Right cardiac atrium (tissue), 5 donors: Measurements from ENCODE around the gene VAPA. TPM values are rescaled to one million over a fixed set of nuclear protein-coding genes. Genes with fewer than 3 reads are reported as not detected.

Experiments
- ATAC-seq, 2 donors: fragments of 200-7000 bp; cut with Tn5 transposase; one replicate each; pipeline versions ENCODE4 v1.8.0 to v1.9.1; 2020; ENCODE audit warnings: moderate library complexity in 2 of 2, mild to moderate bottlenecking in 1 of 2
- DNase-seq, 3 donors: peaks; one replicate each; pipeline ENCODE4 v3.0.0-alpha.2; 2020
- H3K27ac ChIP-seq: one replicate; pipeline ENCODE4 v1.5.1; 2013; ENCODE audit warnings: mild to moderate bottlenecking, low read length, control low read depth, moderate library complexity
- H3K27me3 ChIP-seq: one replicate; pipeline ENCODE4 v1.6.1; 2013; ENCODE audit not compliant: control insufficient read depth, insufficient read depth
- H3K4me1 ChIP-seq: one replicate; pipeline ENCODE4 v1.6.1; 2013; ENCODE audit warnings: low read length; ENCODE audit not compliant: control insufficient read depth, insufficient read depth
- H3K4me3 ChIP-seq: one replicate; pipeline ENCODE4 v1.5.1; 2013; ENCODE audit warnings: low read length, control low read depth
- H3K9me3 ChIP-seq: one replicate; pipeline ENCODE4 v1.6.1; 2013; ENCODE audit warnings: low read length; ENCODE audit not compliant: control insufficient read depth
- WGBS: extraction: QIAGEN DNeasy Blood & Tissue Kit; methylation state at CpG from one replicate; pipeline ENCODE4 v1.1.7; 2013; 5-methylcytosine and 5-hydroxymethylcytosine counted together
- intact Hi-C, 4 donors: fragments of 100-400 bp; cut with DNase I; formaldehyde crosslinking; loops; one replicate each; pipeline versions ENCODE4 v1.11.0 to v1.14.0; 2022 to 2023
- polyA plus RNA-seq: library from polyadenylated mRNA; stranded (reverse); fragments of 200-250 nt; gene quantifications from one replicate; pipeline ENCODE4 v1.2.3, GENCODE V29; 2013
- total RNA-seq, 4 donors: library from RNA; stranded (reverse); fragmentation: NEBNext Ultra II Directional; extraction: Animal tissue kit (Norgen Biotek cat#: 25700); gene quantifications; one replicate each; pipeline ENCODE4 v1.2.1, GENCODE V29; 2021
- donor health status: healthy with polysubstance abuse.
- donor health status: DM: no; HTN: yes; CAD: no.
- donor health status: DM: no; HTN: no; CAD: no.
- donor health status: DM: no; HTN: yes; CAD: no; lungs with severe emphysema.
- donor health status: DM: yes; HTN: yes; CAD: no.

The VAPA gene
- total and polyA plus RNA-seq, 5 donors: 172 to 206 (median 202) TPM

GRCh38 chr18:9958861-9959399, 45.1 kb downstream of the VAPA start:
- intact Hi-C loops: loop anchor here in 2 of 4 donors (10.0 kb wide), 2 partner anchors 154 to 254 kb away; partner anchors contain the start of gene RAB31 (in 1 of the 2)
- Histone ChIP-seq H3K4me3 (no peak overlapping the region), H3K27ac (no peak overlapping the region), H3K27me3 (no peaks in the 10 kb centered on the region), H3K4me1 (peaks cover 2% of the 10 kb centered on the region), H3K9me3 (no peaks in the 10 kb centered on the region)
- WGBS: 87% methylated on average over 4 of the region's 4 CpGs
- no peak for DNase-seq
- no peak for ATAC-seq

GRCh38 chr18:9959564-9959963, 45.7 kb downstream of the VAPA start:
- intact Hi-C loops: loop anchor here in 2 of 4 donors (10.0 kb wide), 2 partner anchors 155 to 255 kb away; partner anchors contain the start of gene RAB31 (in 1 of the 2)
- DNase-seq: no peak
- H3K4me3 ChIP-seq: no peak overlapping the region
- ATAC-seq: no peak
- WGBS: 83% methylated on average over 1 of the region's 1 CpG
- H3K9me3 ChIP-seq: no peaks in the 10 kb centered on the region
- no peaks in the 10 kb centered on the region for H3K27me3 ChIP-seq
- H3K27ac ChIP-seq: no peak overlapping the region
- peaks cover 2% of the 10 kb centered on the region for H3K4me1 ChIP-seq

GRCh38 chr18:9960258-9960904, 46.6 kb downstream of the VAPA start:
- 53% methylated on average over 7 of the region's 7 CpGs for WGBS
- DNase-seq: no peak
- ATAC-seq: no peak
- intact Hi-C loops: loop anchor here in 1 of 4 donors (10.0 kb wide), 1 partner anchor 346 kb away; the partner anchor contains the start of gene PPP4R1
- no peak overlapping the region for H3K4me3 ChIP-seq
- no peak overlapping the region for H3K27ac ChIP-seq
- H3K27me3 ChIP-seq: no peaks in the 10 kb centered on the region
- no peaks in the 10 kb centered on the region for H3K9me3 ChIP-seq
- peaks cover 2% of the 10 kb centered on the region for H3K4me1 ChIP-seq

- intact Hi-C loops: loop anchor here in 1 of 4 donors (10.0 kb wide), 1 partner anchor 346 kb away; the partner anchor contains the start of gene PPP4R1
- DNase-seq (no peak), ATAC-seq (peak; percentile 42 to 56)
- H3K4me1 ChIP-seq: peaks cover 2% of the 10 kb centered on the region
- H3K27ac ChIP-seq: no peak overlapping the region
- 22% methylated on average over 3 of the region's 3 CpGs for WGBS
- H3K9me3 ChIP-seq: no peaks in the 10 kb centered on the region
- no peaks in the 10 kb centered on the region for H3K27me3 ChIP-seq
- no peak overlapping the region for H3K4me3 ChIP-seq
Observed at GRCh38 chr18:9961041-9961440, 47.2 kb downstream of the VAPA start.

- DNase-seq (no peak), ATAC-seq (no peak)
- whole genome bisulfite sequencing: 80% methylated on average over 9 of the region's 9 CpGs
- no peak overlapping the region for H3K27ac ChIP-seq
- intact Hi-C loops: loop anchor here in 1 of 4 donors (10.0 kb wide), 1 partner anchor 351 kb away; the partner anchor contains the start of gene PPP4R1
- no peak overlapping the region for H3K4me3 ChIP-seq
- no peaks in the 10 kb centered on the region for H3K27me3 ChIP-seq
- H3K4me1 ChIP-seq: peaks cover under 1% of the 10 kb centered on the region
- H3K9me3 ChIP-seq: no peaks in the 10 kb centered on the region
Observed at GRCh38 chr18:9965711-9966624, 52.2 kb downstream of the VAPA start.

GRCh38 chr18:9968081-9968848, 54.4 kb downstream of the VAPA start:
- DNase-seq: peak in 2 of 3 donors; percentile 51 to 59
- 57% methylated on average over 31 of the region's 31 CpGs for WGBS
- Histone ChIP-seq H3K27me3 (no peaks in the 10 kb centered on the region), H3K9me3 (no peaks in the 10 kb centered on the region), H3K27ac (no peak overlapping the region), H3K4me1 (no peaks in the 10 kb centered on the region), H3K4me3 (no peak overlapping the region)
- intact Hi-C loops: loop anchor here in 1 of 4 donors (10.0 kb wide), 1 partner anchor 353 kb away; the partner anchor contains the start of gene PPP4R1
- ATAC-seq: peak; percentile 17 to 40

- Histone ChIP-seq H3K4me1 (no peaks in the 10 kb centered on the region), H3K9me3 (no peaks in the 10 kb centered on the region), H3K27ac (no peak overlapping the region), H3K27me3 (no peaks in the 10 kb centered on the region), H3K4me3 (no peak overlapping the region)
- DNase-seq (peak in 2 of 3 donors; percentile 60), ATAC-seq (no peak)
- intact Hi-C loops: loop anchor here in 1 of 4 donors (10.0 kb wide), 1 partner anchor 354 kb away; the partner anchor contains the start of gene PPP4R1
- 77% methylated on average over 14 of the region's 14 CpGs for WGBS
Observed at GRCh38 chr18:9969247-9969646, 55.4 kb downstream of the VAPA start.

GRCh38 chr18:9971313-9971920, 57.6 kb downstream of the VAPA start:
- Histone ChIP-seq H3K27ac (no peak overlapping the region), H3K4me1 (no peaks in the 10 kb centered on the region), H3K9me3 (no peaks in the 10 kb centered on the region), H3K27me3 (no peaks in the 10 kb centered on the region), H3K4me3 (no peak overlapping the region)
- peak; percentile 57 to 79 (median 67) for DNase-seq
- peak; percentile 54 to 57 for ATAC-seq
- intact Hi-C loops: loop anchor here in 3 of 4 donors (2.0 to 5.0 kb wide), 2 partner anchors 547 to 551 kb away; no protein-coding TSS in a partner anchor
- WGBS: 4% methylated on average over 4 of the region's 4 CpGs

- Histone ChIP-seq H3K27ac (no peak overlapping the region), H3K9me3 (no peaks in the 10 kb centered on the region), H3K4me3 (no peak overlapping the region), H3K27me3 (no peaks in the 10 kb centered on the region), H3K4me1 (no peaks in the 10 kb centered on the region)
- ATAC-seq (peak; percentile 25 to 30), DNase-seq (no peak)
- 92% methylated on average over 4 of the region's 4 CpGs for WGBS
- intact Hi-C loops: loop anchor here in 3 of 4 donors (2.0 to 5.0 kb wide), 2 partner anchors 547 to 549 kb away; no protein-coding TSS in a partner anchor
Observed at GRCh38 chr18:9973470-9973869, 59.7 kb downstream of the VAPA start.
